CD4-positive, alpha-beta T cell treated with Interleukin-21 for 1 hour (primary cell): ENCODE measurements around the gene LMCD1.

Experiments used
- DNase-seq: peaks from one replicate; pipeline ENCODE4 v3.0.0-alpha.2; 2020

LMCD1 gene

GRCh38 chr3:8509961-8510360, 8.3 kb downstream of the LMCD1 start:
- no peak for DNase-seq

- no peak for DNase-seq
These were observed 10.6 kb downstream of the LMCD1 start for GRCh38 chr3:8512234-8512633.

- no peak for DNase-seq
These were observed 14.5 kb downstream of the LMCD1 start for GRCh38 chr3:8516047-8516661.

- DNase-seq = no peak
These were observed 15.2 kb downstream of the LMCD1 start for GRCh38 chr3:8516783-8517182.

GRCh38 chr3:8517487-8517886, 15.9 kb downstream of the LMCD1 start:
- DNase-seq = no peak

- no peak for DNase-seq
These were observed 16.5 kb downstream of the LMCD1 start for GRCh38 chr3:8518138-8518537.

GRCh38 chr3:8519156-8519555, 17.5 kb downstream of the LMCD1 start:
- no peak for DNase-seq

- no peak for DNase-seq
These were observed 18.3 kb downstream of the LMCD1 start for GRCh38 chr3:8519774-8520448.

- no peak for DNase-seq
These were observed 19.3 kb downstream of the LMCD1 start for GRCh38 chr3:8520816-8521403.

GRCh38 chr3:8523041-8523440, 21.4 kb downstream of the LMCD1 start:
- no peak for DNase-seq

- no peak for DNase-seq
These were observed 22.6 kb downstream of the LMCD1 start for GRCh38 chr3:8524249-8524648.

GRCh38 chr3:8524656-8525399, 23.2 kb downstream of the LMCD1 start:
- DNase-seq = no peak

- no peak for DNase-seq
These were observed 24.3 kb downstream of the LMCD1 start for GRCh38 chr3:8525893-8526292.

GRCh38 chr3:8529181-8529637, 27.6 kb downstream of the LMCD1 start:
- no peak for DNase-seq

- no peak for DNase-seq
These were observed 28.3 kb downstream of the LMCD1 start for GRCh38 chr3:8529738-8530525.

- DNase-seq = no peak
These were observed 29.0 kb downstream of the LMCD1 start for GRCh38 chr3:8530581-8530980.

GRCh38 chr3:8532251-8532871, 30.7 kb downstream of the LMCD1 start:
- DNase-seq = no peak

GRCh38 chr3:8536096-8537056, 34.8 kb downstream of the LMCD1 start:
- no peak for DNase-seq

- no peak for DNase-seq
These were observed 35.8 kb downstream of the LMCD1 start for GRCh38 chr3:8537440-8537839.

- DNase-seq = no peak
These were observed 36.6 kb downstream of the LMCD1 start for GRCh38 chr3:8538223-8538622.

- DNase-seq = no peak
These were observed 37.3 kb downstream of the LMCD1 start for GRCh38 chr3:8538913-8539312.
